H9 (cell line): ENCODE results near the gene ZMYND8. TPM values are rescaled to one million over a fixed set of nuclear protein-coding genes. Genes with fewer than 3 reads are reported as not detected.

Source experiments
- DNase-seq: peaks from one replicate; pipeline ENCODE4 v3.0.0-alpha.2; 2017
- H2AFZ ChIP-seq: one replicate; pipeline ENCODE4 v1.6.1; 2013; ENCODE audit warnings: mild to moderate bottlenecking, low read length, control low read depth, moderate library complexity
- H2AK5ac ChIP-seq: 2 replicates; pipeline ENCODE4 v1.6.1; 2013; ENCODE audit warnings: low read length, control low read depth, mixed read lengths; ENCODE audit not compliant: insufficient read length
- H2BK120ac ChIP-seq: one replicate; pipeline ENCODE4 v1.6.1; 2013; ENCODE audit warnings: low read depth, mild to moderate bottlenecking, low read length, control low read depth, inconsistent platforms; ENCODE audit not compliant: poor library complexity, severe bottlenecking
- H2BK12ac ChIP-seq: 2 replicates; pipeline ENCODE4 v1.6.1; 2013; ENCODE audit warnings: low read length, control low read depth, mixed read lengths, low read depth; ENCODE audit not compliant: insufficient read length
- H2BK15ac ChIP-seq: 2 replicates; pipeline ENCODE4 v1.6.1; 2013; ENCODE audit warnings: low read depth, low read length, control low read depth
- H2BK20ac ChIP-seq: one replicate; pipeline ENCODE4 v1.6.1; 2013; ENCODE audit warnings: low read depth, mild to moderate bottlenecking, low read length, control low read depth, inconsistent platforms; ENCODE audit not compliant: poor library complexity, severe bottlenecking
- H2BK5ac ChIP-seq: 2 replicates; pipeline ENCODE4 v1.6.1; 2013; ENCODE audit warnings: low read length, control low read depth, mixed read lengths; ENCODE audit not compliant: insufficient read length
- H3K14ac ChIP-seq: 2 replicates; pipeline ENCODE4 v1.6.1; 2013; ENCODE audit warnings: low read length, control low read depth; ENCODE audit not compliant: insufficient read depth
- H3K18ac ChIP-seq: 2 replicates; pipeline ENCODE4 v1.6.1; 2013; ENCODE audit warnings: low read depth, mild to moderate bottlenecking, mixed read lengths, low read length, control low read depth; ENCODE audit not compliant: insufficient read length
- H3K23ac ChIP-seq: 2 replicates; pipeline ENCODE4 v1.6.1; 2013; ENCODE audit warnings: low read length, control low read depth, mixed read lengths, low read depth; ENCODE audit not compliant: insufficient read length
- H3K23me2 ChIP-seq: 2 replicates; pipeline ENCODE4 v1.6.1; 2013; ENCODE audit warnings: low read depth, mild to moderate bottlenecking, mixed read lengths, low read length, control low read depth; ENCODE audit not compliant: insufficient read length, poor library complexity, severe bottlenecking
- H3K27ac ChIP-seq: 2 replicates; pipeline ENCODE4 v1.5.1; 2013; ENCODE audit warnings: low read length, control low read depth, mixed read lengths, low read depth; ENCODE audit not compliant: insufficient read length
- H3K27me3 ChIP-seq: 2 replicates; pipeline ENCODE4 v1.6.1; 2013; ENCODE audit warnings: low read length, control low read depth, inconsistent platforms; ENCODE audit not compliant: insufficient read depth
- H3K4ac ChIP-seq: 2 replicates; pipeline ENCODE4 v1.6.1; 2013; ENCODE audit warnings: low read depth, mild to moderate bottlenecking, control low read depth, inconsistent platforms, low read length, moderate library complexity
- H3K4me1 ChIP-seq: 2 replicates; pipeline ENCODE4 v1.6.1; 2013; ENCODE audit warnings: low read length, control low read depth, inconsistent platforms; ENCODE audit not compliant: insufficient read depth
- H3K4me2 ChIP-seq: 2 replicates; pipeline ENCODE4 v1.6.1; 2013; ENCODE audit warnings: low read length, control low read depth, mixed read lengths; ENCODE audit not compliant: insufficient read length, insufficient read depth
- H3K56ac ChIP-seq: 2 replicates; pipeline ENCODE4 v1.6.1; 2013; ENCODE audit warnings: low read depth, mild to moderate bottlenecking, mixed read lengths, low read length, control low read depth; ENCODE audit not compliant: insufficient read length
- H3K79me1 ChIP-seq: 2 replicates; pipeline ENCODE4 v1.6.1; 2013; ENCODE audit warnings: low read depth, mild to moderate bottlenecking, moderate library complexity, low read length, control low read depth, inconsistent platforms; ENCODE audit not compliant: insufficient read depth, poor library complexity, severe bottlenecking
- H3K79me2 ChIP-seq: 2 replicates; pipeline ENCODE4 v1.6.1; 2013; ENCODE audit warnings: low read length, control low read depth, inconsistent platforms; ENCODE audit not compliant: insufficient read depth
- H3K9ac ChIP-seq: 2 replicates; pipeline ENCODE4 v1.6.1; 2013; ENCODE audit warnings: low read length, control low read depth, mixed read lengths; ENCODE audit not compliant: insufficient read length; ENCODE audit errors: extremely low read depth
- H3K9me3 ChIP-seq: one replicate; pipeline ENCODE4 v1.6.1; 2013; ENCODE audit warnings: low read depth, low read length, inconsistent platforms; ENCODE audit not compliant: control insufficient read depth
- H3T11ph ChIP-seq: one replicate; pipeline ENCODE4 v1.6.1; 2013; ENCODE audit warnings: mild to moderate bottlenecking, low read length, control low read depth, inconsistent platforms
- H4K20me1 ChIP-seq: one replicate; pipeline ENCODE4 v1.6.1; 2013; ENCODE audit not compliant: control insufficient read depth, insufficient read length, insufficient read depth
- H4K5ac ChIP-seq: 2 replicates; pipeline ENCODE4 v1.6.1; 2013; ENCODE audit warnings: low read depth, mild to moderate bottlenecking, mixed read lengths, low read length, control low read depth; ENCODE audit not compliant: insufficient read length
- H4K8ac ChIP-seq: replicated peaks from 2 replicates; pipeline ENCODE4 v1.6.1; 2013; ENCODE audit warnings: low read length, control low read depth, mixed read lengths, low read depth; ENCODE audit not compliant: insufficient read length
- H4K91ac ChIP-seq: 2 replicates; pipeline ENCODE4 v1.6.1; 2013; ENCODE audit warnings: low read depth, mild to moderate bottlenecking, moderate library complexity, mixed read lengths, low read length, control low read depth; ENCODE audit not compliant: insufficient read length
- H3K27ac Mint-ChIP-seq, 3 experiments: 2 replicates in 2 of 3; 3 replicates in 1 of 3; pipeline ENCODE4 v1.8.0; 2020 to 2021; ENCODE audit warnings: mixed read lengths in 3 of 3, mild to moderate bottlenecking in 1 of 3, moderate library complexity in 1 of 3
- H3K27me3 Mint-ChIP-seq: 2 replicates; pipeline ENCODE4 v1.8.0; 2021; ENCODE audit warnings: low read depth, mild to moderate bottlenecking, moderate library complexity, mixed read lengths
- H3K36me3 Mint-ChIP-seq, 3 experiments: 2 replicates in 2 of 3; 3 replicates in 1 of 3; pipeline ENCODE4 v1.8.0; 2020 to 2021; ENCODE audit warnings: low read depth in 3 of 3, mixed read lengths in 3 of 3; ENCODE audit not compliant: insufficient read depth in 1 of 3
- H3K4me1 Mint-ChIP-seq, 2 experiments: 2 replicates each; pipeline ENCODE4 v1.8.0; 2020; ENCODE audit warnings: mixed read lengths in 2 of 2
- H3K4me3 Mint-ChIP-seq, 2 experiments: 2 replicates in 1 of 2; 3 replicates in 1 of 2; pipeline ENCODE4 v1.8.0; 2020 to 2021; ENCODE audit warnings: mild to moderate bottlenecking in 2 of 2, mixed read lengths in 2 of 2, moderate library complexity in 1 of 2
- H3K9me3 Mint-ChIP-seq, 2 experiments: 2 replicates in 1 of 2; 3 replicates in 1 of 2; pipeline ENCODE4 v1.8.0; 2020; ENCODE audit warnings: mild to moderate bottlenecking in 2 of 2, mixed read lengths in 2 of 2, moderate library complexity in 1 of 2
- WGBS: extraction: QIAGEN DNeasy Blood & Tissue Kit; methylation state at CpG from one replicate; pipeline ENCODE4 v1.1.7; 2013; ENCODE audit warnings: missing lambda C conversion rate, low lambda C conversion rate, mixed read lengths; ENCODE audit not compliant: insufficient read length; ENCODE audit errors: extremely low coverage; 5-methylcytosine and 5-hydroxymethylcytosine counted together
- total RNA-seq: library from RNA; stranded (reverse); gene quantifications from 2 replicates; pipeline ENCODE4 v1.2.1, GENCODE V29; 2021
- TF ChIP-seq, protein P1 (sequence below): fragments of 200-600 bp; sonication (generic); conservative IDR thresholded peaks from 3 replicates; pipeline ENCODE4 v1.8.0; 2021; ENCODE audit warnings: antibody characterized with exemption, mild to moderate bottlenecking

Gene ZMYND8
- total RNA-seq, 1 experiment from 2014 or later, result 158 TPM

DNA sequence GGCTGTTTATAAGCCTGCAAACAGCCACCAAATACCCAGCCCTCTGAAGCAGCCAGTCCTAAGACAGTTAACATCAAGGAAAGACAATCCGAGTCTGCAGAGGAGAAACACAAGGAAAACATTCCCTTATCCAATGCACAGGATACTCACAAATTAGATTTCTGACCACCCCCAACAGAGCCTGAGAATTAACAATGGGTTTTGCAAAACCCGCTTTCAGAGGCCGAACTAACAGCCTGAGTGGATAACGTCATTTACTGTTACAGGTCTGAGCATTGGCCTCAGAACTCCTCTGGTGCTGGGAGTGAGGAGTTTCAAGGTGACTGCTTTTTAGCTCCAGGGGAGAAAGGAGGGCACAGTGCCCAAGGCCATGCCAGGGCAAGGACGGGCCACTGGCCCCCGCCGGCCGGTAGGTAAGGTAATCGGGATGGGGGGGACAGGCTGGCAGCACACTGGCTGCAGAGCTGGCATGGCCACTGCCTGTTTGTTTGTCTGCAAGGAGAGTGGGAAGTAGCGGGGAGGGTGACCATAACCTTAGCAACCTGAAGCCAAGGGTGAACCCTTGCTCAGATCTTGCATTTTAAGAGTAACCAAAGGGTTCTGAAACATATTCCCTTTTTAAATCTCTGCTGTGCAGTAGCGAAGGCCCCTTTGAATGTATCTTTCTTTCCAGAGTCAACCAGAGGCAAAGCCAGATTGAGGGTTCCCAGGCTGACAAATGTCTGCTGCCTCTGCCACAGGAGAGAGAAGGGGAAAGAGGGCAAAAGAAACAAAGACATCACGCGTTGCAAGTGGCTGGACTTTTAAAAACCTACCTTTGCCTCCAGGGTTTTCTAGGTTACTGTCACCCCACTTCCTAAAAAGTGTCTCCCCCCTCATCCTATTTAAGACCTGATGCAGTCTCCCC lies 3.9 kb downstream of the ZMYND8 start:
- H3K56ac ChIP-seq, result no peak overlapping the region
- peak overlapping the region; percentile 36 for H2BK5ac ChIP-seq
- H4K8ac ChIP-seq, result no peak overlapping the region
- no peak overlapping the region for H3K4me2 ChIP-seq
- TF ChIP-seq, protein P1, sequence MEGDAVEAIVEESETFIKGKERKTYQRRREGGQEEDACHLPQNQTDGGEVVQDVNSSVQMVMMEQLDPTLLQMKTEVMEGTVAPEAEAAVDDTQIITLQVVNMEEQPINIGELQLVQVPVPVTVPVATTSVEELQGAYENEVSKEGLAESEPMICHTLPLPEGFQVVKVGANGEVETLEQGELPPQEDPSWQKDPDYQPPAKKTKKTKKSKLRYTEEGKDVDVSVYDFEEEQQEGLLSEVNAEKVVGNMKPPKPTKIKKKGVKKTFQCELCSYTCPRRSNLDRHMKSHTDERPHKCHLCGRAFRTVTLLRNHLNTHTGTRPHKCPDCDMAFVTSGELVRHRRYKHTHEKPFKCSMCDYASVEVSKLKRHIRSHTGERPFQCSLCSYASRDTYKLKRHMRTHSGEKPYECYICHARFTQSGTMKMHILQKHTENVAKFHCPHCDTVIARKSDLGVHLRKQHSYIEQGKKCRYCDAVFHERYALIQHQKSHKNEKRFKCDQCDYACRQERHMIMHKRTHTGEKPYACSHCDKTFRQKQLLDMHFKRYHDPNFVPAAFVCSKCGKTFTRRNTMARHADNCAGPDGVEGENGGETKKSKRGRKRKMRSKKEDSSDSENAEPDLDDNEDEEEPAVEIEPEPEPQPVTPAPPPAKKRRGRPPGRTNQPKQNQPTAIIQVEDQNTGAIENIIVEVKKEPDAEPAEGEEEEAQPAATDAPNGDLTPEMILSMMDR, result no peak
- H3K14ac ChIP-seq, result 0 out of 2 replicates have a peak overlapping the region, but pooled peaks have one; percentile 33
- H3K23me2 ChIP-seq, result no peaks in the 10 kb centered on the region
- H3K36me3 Mint-ChIP-seq, result peaks cover 6 to 29% (median 8%) of the 10 kb centered on the region in 3 experiments; a peak in 5 of 7 replicates
- no peak overlapping the region for H2AK5ac ChIP-seq
- no peaks in the 10 kb centered on the region for H4K20me1 ChIP-seq
- H3K4ac ChIP-seq, result peak overlapping the region; percentile 3; the same call in 1 of the 2 replicates
- no peaks in the 10 kb centered on the region for H3K27me3 Mint-ChIP-seq
- H2BK20ac ChIP-seq, result no peak overlapping the region
- no peak overlapping the region for H3K23ac ChIP-seq
- H3K18ac ChIP-seq, result peak overlapping the region; percentile 56
- H3T11ph ChIP-seq, result peak overlapping the region; percentile 57
- no peak overlapping the region for H2BK15ac ChIP-seq
- H3K4me1 ChIP-seq, result peaks cover 50% of the 10 kb centered on the region
- no peak overlapping the region for H2BK12ac ChIP-seq
- H2AFZ ChIP-seq, result no peak overlapping the region
- WGBS, result no CpG with 5 or more reads among the region's 13 CpGs
- H4K5ac ChIP-seq, result no peak overlapping the region
- no peaks in the 10 kb centered on the region for H3K27me3 ChIP-seq
- H3K9me3 Mint-ChIP-seq, result no peaks in the 10 kb centered on the region
- no peak for DNase-seq
- H3K9me3 ChIP-seq, result no peaks in the 10 kb centered on the region
- H3K9ac ChIP-seq, result peak overlapping the region; percentile 30
- peak overlapping the region; percentile 39 for H4K91ac ChIP-seq
- H3K79me1 ChIP-seq, result no peaks in the 10 kb centered on the region
- no peak overlapping the region for H2BK120ac ChIP-seq
- H3K79me2 ChIP-seq, result peaks cover 74% of the 10 kb centered on the region; the same call in 1 of the 2 replicates
- H3K27ac Mint-ChIP-seq, result no peak overlapping the region; a peak in 2 of 7 replicates
- H3K4me3 Mint-ChIP-seq, result peak overlapping the region; percentile 9 to 11; a peak in 3 of 5 replicates
- peaks cover 0 to 14% of the 10 kb centered on the region in 2 experiments; a peak in 3 of 4 replicates for H3K4me1 Mint-ChIP-seq
- peak overlapping the region; percentile 88 for H3K27ac ChIP-seq
